ENCODE measurements around the gene PRSS21. TPM values are rescaled to one million over a fixed set of nuclear protein-coding genes. Genes with fewer than 3 reads are reported as not detected.

The PRSS21 gene
- polyA plus RNA-seq, 1 of the 3 experiments (the other 2 are of a cell fraction): not detected

GRCh38 chr16:2786061-2786825 lies 30.8 kb upstream of the PRSS21 start:
- DNase-seq: no peak
- CTCF ChIA-PET: no interaction called here

GRCh38 chr16:2786826-2787151 lies 30.2 kb upstream of the PRSS21 start:
- H3K9me2 ChIP-seq: no peaks in the 10 kb centered on the region
- H3K36me3 ChIP-seq (replicated peaks in 1 of 2; ENCODE audit: control insufficient read depth in 1 of 2, insufficient read depth in 2 of 2, low read length in 1 of 2): no peaks in the 10 kb centered on the region
- no peak overlapping the region for H3K4me3 ChIP-seq (ENCODE audit: low read depth in 2 of 2, low read length in 1 of 2)
- no peak overlapping the region for H3K9ac ChIP-seq
- H3K27ac ChIP-seq (ENCODE audit: low read depth in 2 of 2, low read length in 1 of 2): no peak overlapping the region
- no peak overlapping the region for H3K4me2 ChIP-seq
- H3K27me3 ChIP-seq (ENCODE audit: insufficient read depth): peaks cover 4% of the 10 kb centered on the region; the same call in 1 of the 2 replicates
- DNase-seq: no peak
- ChIA-PET POLR2A (no interaction called here), CTCF (no interaction called here)
- H2AFZ ChIP-seq (ENCODE audit: low read depth): no peak overlapping the region
- H4K20me1 ChIP-seq (ENCODE audit: insufficient read depth): no peaks in the 10 kb centered on the region
- H3K4me1 ChIP-seq (ENCODE audit: control insufficient read depth in 1 of 2, insufficient read depth in 2 of 2, low read depth in 1 of 2, low read length in 1 of 2): no peaks in the 10 kb centered on the region; a peak in 1 of 4 replicates
- H3K79me2 ChIP-seq (ENCODE audit: insufficient read depth): no peaks in the 10 kb centered on the region
- no peaks in the 10 kb centered on the region for H3F3A ChIP-seq (replicated peaks; ENCODE audit: insufficient read depth)
- no peaks in the 10 kb centered on the region for H3K9me3 ChIP-seq
- 63% methylated on average over 3 of the region's 3 CpGs for WGBS (ENCODE audit: low lambda C conversion rate)
- TF ChIP-seq EZH2phosphoT487 (IDR thresholded peaks at IDR 0.05; ENCODE audit: borderline replicate concordance, low read depth) (no peak), TAF1 (IDR thresholded peaks at IDR 0.05; ENCODE audit: borderline replicate concordance, low read depth, low read length) (no peak), IRF3 (IDR thresholded peaks at IDR 0.05; ENCODE audit: low read depth, low read length) (no peak), PBX3 (IDR thresholded peaks at IDR 0.05) (no peak), ZBTB33 (IDR thresholded peaks at IDR 0.05; ENCODE audit: borderline replicate concordance, low read depth) (no peak), NFIC (IDR thresholded peaks at IDR 0.05; ENCODE audit: borderline replicate concordance) (no peak), POLR2AphosphoS5 (IDR thresholded peaks at IDR 0.05; ENCODE audit: low read depth, low read length) (no peak), YY1 (IDR thresholded peaks at IDR 0.05; ENCODE audit: low read depth) (no peak), GABPA (IDR thresholded peaks at IDR 0.05; ENCODE audit: low read depth) (no peak)

More at GRCh38 chr16:2786061-2786825, 30.8 kb upstream of the PRSS21 start:
- Histone ChIP-seq H4K20me1 (ENCODE audit: insufficient read depth) (no peaks in the 10 kb centered on the region), H3K9me2 (no peaks in the 10 kb centered on the region), H3F3A (replicated peaks; ENCODE audit: insufficient read depth) (no peaks in the 10 kb centered on the region), H3K27ac (ENCODE audit: low read depth in 2 of 2, low read length in 1 of 2) (no peak overlapping the region), H3K79me2 (ENCODE audit: insufficient read depth) (no peaks in the 10 kb centered on the region), H3K27me3 (ENCODE audit: insufficient read depth) (no peaks in the 10 kb centered on the region), H3K4me1 (ENCODE audit: control insufficient read depth in 1 of 2, insufficient read depth in 2 of 2, low read depth in 1 of 2, low read length in 1 of 2) (no peaks in the 10 kb centered on the region; a peak in 1 of 4 replicates), H2AFZ (ENCODE audit: low read depth) (no peak overlapping the region), H3K36me3 (replicated peaks in 1 of 2; ENCODE audit: control insufficient read depth in 1 of 2, insufficient read depth in 2 of 2, low read length in 1 of 2) (no peaks in the 10 kb centered on the region), H3K4me3 (ENCODE audit: low read depth in 2 of 2, low read length in 1 of 2) (no peak overlapping the region), H3K9ac (no peak overlapping the region), H3K4me2 (no peak overlapping the region), H3K9me3 (no peaks in the 10 kb centered on the region)
- POLR2A ChIA-PET: no interaction called here
- 78% methylated on average over 13 of the region's 15 CpGs for WGBS (ENCODE audit: low lambda C conversion rate)
- TF ChIP-seq ZBTB33 (IDR thresholded peaks at IDR 0.05; ENCODE audit: borderline replicate concordance, low read depth) (no peak), CTCF (IDR thresholded peaks at IDR 0.05) (no peak), RFX5 (IDR thresholded peaks at IDR 0.05; ENCODE audit: low read length) (no peak), ELF1 (IDR thresholded peaks at IDR 0.05) (no peak), RXRA (IDR thresholded peaks at IDR 0.05; ENCODE audit: borderline replicate concordance, low read depth) (no peak), FOXM1 (IDR thresholded peaks at IDR 0.05; ENCODE audit: low read depth) (no peak), MXI1 (IDR thresholded peaks at IDR 0.05; ENCODE audit: low read depth, low read length) (no peak)
